LNCaP clone FGC (cell line): ENCODE measurements around the gene TRPM1.
A peak's percentile ranks its signal among the peaks of the same experiment; 100 is the strongest.

Experiments used
- DNase-seq: peaks from one replicate; pipeline ENCODE4 v3.0.0-alpha.2; 2011; ENCODE audit warnings: low read depth
- H3K4me3 ChIP-seq: 2 replicates; pipeline ENCODE4 v1.5.1; 2011; ENCODE audit warnings: mild to moderate bottlenecking, low read depth, low read length, control low read depth
- CTCF ChIP-seq: IDR thresholded peaks from 2 replicates; pipeline ENCODE4 v1.5.1; 2012; ENCODE audit warnings: mild to moderate bottlenecking; ENCODE audit not compliant: control insufficient read depth, insufficient read depth; ENCODE audit errors: extremely low read depth

TRPM1 gene

GRCh38 chr15:31133890-31134289, 32.4 kb upstream of the TRPM1 start:
- DNase-seq = no peak
- no peak overlapping the region for H3K4me3 ChIP-seq
- TF ChIP-seq CTCF = no peak

GRCh38 chr15:31131853-31132375, 30.4 kb upstream of the TRPM1 start:
- TF ChIP-seq CTCF = no peak
- no peak for DNase-seq
- no peak overlapping the region for H3K4me3 ChIP-seq

GRCh38 chr15:31130576-31131237, 29.2 kb upstream of the TRPM1 start:
- H3K4me3 ChIP-seq = no peak overlapping the region
- TF ChIP-seq CTCF = no peak

GRCh38 chr15:31129769-31130303, 28.3 kb upstream of the TRPM1 start:
- TF ChIP-seq CTCF = no peak
- no peak overlapping the region for H3K4me3 ChIP-seq
- DNase-seq = no peak

More at GRCh38 chr15:31130576-31131237, 29.2 kb upstream of the TRPM1 start:
- no peak for DNase-seq

GRCh38 chr15:31128919-31129768, 27.6 kb upstream of the TRPM1 start:
- no peak for DNase-seq
- no peak overlapping the region for H3K4me3 ChIP-seq
- TF ChIP-seq CTCF = peak; percentile 91

- no peak for TF ChIP-seq CTCF
- H3K4me3 ChIP-seq = no peak overlapping the region
- no peak for DNase-seq
Observed at GRCh38 chr15:31128477-31128876, 27.0 kb upstream of the TRPM1 start.
